NCI-H187 (cell line): ENCODE measurements around the gene GBGT1.

Experiments
- DNase-seq, 2 experiments: peaks; one replicate each; lab custom pipeline; 2025; lab: John Stamatoyannopoulos, UW

Gene GBGT1

DNA sequence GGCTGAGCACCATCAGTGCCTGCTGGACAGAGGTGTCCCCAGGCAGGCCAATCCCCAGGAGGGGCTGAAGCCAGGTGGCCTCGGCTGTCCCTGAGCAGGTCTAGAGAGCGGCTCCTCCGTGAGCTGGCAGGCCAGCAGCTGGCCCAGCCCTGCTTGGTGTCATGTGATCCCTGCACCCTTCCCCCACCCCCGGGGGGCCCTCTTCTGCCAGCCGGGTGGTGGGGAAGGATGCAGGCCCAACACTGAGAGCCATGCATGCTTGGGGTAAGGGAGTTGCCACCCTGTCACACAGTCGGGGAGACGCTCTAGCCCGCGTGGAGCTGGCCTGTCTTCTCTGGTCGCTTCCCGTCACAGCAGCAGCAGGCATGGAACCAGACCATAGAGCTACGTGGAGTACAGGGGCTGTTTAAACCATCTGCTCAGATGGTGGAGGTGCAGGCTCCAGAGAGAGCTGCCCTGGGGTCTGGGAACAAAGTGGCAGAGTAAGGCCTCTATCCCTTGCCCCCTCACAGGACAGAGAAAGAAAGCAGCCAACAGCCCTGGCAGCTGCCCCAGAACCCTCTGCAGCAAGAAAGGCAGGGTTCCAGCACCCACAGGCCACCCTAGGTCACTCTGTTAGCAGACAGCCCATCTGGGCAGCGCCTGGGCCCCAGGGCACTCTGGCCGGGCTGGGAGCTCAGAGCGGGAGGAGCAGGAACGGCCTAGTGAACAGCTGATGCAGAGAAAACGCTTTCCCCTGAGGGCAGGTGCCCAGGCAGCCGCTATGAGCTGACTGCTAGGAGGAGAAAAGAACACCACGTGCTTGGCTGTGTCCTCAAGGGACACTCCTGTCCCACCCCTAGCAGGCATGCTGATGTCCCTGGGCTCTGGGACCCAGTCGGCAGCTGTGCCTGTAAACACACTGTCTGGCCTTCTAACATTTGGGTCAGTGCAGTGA lies 49.5 kb downstream of the GBGT1 start:
- DNase-seq, result no peak

DNA sequence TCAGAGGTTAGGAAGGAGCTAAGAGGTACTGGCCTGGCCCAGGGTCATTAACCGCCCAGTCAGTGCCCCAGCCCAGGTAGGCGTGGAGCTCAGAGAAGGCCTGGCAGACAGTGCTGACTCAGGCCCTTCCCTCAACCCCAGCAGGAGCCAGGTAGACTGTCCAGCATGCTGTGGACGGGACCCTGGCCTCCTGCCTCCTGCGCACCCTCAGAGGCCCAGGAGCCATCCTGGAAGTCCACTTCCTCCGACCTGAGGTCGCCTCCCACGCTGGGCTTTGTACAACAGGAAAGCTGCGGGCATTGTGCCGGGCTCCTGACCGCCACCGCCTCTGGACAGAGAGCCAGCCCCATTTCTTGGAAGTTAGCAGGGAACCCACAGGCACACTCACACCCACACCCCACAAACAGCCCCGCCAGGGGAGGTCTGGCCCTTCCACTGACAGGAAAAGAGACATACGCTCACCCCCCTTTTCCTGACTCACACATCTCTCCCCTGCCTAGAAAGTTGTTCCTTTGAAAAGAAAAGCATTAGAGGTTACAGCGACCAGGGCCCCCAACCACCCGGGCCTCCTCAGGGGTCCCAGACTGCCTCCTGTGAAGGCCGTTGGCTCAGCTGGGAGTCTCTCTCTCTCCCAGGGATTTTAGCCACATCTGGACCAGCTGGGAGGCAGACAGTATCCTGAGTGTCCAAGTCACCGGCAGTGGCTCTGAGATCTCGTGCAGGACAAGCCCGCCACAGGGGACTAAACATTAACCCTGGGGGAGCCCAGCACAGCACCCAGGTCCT lies 50.4 kb downstream of the GBGT1 start:
- DNase-seq, result no peak

DNA sequence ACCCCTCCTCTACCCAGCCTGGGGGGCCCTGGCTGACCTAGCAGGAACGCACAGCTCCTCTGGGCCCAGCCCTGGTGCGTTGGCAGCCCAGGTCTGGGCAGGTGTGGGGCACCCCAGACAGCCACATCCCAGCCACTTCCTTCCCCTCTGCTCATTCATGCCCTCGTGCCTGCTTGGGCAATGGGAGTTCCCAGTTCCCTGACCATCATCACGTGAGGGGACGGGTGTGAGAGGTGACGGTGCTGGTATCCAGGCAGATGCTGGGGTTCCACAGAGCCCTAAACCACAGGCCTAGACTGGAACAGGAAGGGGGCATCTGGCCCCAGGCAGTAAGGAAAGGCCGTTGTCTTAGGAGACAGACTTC lies 51.1 kb downstream of the GBGT1 start:
- no peak for DNase-seq

DNA sequence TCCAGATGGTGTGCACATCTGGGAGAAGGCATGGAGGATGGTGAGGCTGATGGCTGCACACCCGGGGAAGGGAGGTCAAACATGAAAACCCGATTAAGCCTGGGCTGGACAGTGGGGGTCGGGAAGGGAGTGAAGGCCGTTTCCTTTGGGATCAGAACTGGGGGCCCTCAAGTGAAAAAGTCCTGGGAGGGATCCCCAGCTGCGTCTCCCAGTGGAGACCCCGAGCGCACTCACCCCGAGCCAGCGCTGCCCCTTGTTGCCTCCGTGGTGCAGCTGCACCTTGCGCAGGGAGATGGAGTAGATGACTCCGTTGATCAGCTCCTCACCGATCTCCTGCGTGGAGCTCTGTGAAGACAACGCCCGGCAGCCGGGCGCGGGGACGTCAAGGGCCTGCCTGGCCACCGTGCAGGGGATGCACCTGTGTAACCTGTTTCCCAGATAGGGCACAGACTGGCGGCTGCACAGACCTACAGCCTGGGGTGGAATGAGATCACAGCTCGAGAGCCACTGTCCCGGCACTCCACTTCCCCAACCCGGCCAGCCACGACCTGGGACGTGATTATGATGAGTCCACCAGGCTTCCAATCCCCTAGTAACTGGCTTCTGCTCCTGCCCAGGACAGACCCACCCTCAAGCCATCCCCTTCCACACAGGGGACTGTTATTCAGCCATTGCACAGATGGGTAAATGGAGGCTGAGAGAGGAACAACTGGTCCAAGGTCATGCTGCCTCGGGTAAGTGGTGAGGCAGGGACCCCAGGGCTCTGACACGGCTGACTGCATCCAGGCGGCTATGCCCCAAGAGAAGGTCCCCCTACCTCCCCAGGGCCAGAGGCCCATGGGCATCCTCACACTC lies 51.7 kb downstream of the GBGT1 start:
- no peak for DNase-seq

DNA sequence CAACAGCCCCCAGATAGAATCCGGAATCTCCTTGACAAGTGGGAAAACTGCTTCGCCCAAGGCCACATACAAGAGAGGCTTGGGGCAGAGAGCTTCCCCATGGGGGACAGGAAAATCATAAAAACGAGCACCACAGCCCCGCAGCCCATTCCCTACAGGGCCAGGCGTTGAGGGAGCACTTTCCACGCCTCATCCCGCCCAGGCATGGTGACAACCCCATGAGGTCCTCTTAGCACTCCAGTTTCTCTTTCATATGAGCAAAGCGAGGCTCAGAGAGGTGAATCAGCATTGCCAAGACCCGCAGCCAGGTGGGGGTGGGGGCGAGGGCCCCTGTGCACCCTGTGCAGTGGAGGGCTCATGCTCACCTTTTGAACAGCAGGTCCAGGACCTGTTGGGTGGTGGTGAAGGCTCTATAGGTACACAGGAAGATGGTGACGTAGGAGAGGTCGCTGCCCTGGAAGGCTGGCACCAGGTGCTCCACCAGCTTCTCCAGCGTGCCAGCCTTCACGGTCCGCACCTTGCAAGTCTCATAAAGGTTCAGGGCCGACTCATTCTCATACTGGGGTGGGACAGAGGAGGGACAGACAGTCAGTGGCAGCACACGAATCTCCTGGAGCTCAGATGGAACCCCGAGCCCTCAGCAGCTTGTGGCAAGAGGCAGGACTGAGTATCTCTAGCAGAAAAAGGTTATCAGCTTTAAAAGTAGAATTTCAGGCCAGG lies 53.6 kb downstream of the GBGT1 start:
- no peak for DNase-seq

DNA sequence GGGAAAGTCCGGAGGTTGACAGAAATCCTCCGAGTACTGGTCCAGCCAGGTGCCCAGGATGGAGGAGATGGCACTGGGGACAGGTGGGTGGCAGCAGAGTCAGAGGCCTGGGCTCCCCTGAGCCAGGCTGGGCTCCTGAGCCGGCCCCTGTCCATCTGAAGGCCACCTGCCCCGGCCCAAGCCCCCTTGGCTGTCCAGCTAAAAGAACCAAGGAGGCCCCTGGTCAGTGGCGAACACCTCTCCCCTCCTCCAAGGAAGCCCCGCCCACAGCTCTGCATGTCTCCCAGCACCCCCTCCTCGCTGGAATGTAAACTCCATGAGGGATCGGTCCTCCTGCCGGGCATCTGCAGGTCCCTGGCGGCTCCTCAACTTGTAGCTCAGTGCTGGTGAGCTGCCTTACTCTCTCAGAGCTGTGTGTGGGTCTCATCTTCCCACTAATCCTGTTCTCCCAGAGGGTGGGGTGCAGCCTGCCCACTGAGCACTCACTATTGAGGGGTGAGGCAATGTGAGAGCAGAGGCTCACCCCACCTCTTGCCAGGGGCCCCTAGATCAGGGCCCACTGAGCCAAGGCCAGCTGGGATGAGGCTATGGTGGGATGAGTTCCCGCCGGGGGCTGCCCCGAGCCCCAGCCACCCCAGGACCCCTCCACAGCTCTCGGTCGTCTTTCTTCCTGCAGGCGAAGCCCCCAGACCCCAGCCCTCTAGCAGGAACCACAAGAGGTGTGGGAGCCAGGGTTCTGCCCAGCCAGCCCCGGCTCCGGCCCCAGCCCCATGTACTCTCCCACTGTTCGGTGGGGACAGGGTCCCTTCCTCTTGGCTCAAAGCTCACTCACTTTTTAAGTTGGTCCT lies 54.7 kb downstream of the GBGT1 start:
- no peak for DNase-seq

DNA sequence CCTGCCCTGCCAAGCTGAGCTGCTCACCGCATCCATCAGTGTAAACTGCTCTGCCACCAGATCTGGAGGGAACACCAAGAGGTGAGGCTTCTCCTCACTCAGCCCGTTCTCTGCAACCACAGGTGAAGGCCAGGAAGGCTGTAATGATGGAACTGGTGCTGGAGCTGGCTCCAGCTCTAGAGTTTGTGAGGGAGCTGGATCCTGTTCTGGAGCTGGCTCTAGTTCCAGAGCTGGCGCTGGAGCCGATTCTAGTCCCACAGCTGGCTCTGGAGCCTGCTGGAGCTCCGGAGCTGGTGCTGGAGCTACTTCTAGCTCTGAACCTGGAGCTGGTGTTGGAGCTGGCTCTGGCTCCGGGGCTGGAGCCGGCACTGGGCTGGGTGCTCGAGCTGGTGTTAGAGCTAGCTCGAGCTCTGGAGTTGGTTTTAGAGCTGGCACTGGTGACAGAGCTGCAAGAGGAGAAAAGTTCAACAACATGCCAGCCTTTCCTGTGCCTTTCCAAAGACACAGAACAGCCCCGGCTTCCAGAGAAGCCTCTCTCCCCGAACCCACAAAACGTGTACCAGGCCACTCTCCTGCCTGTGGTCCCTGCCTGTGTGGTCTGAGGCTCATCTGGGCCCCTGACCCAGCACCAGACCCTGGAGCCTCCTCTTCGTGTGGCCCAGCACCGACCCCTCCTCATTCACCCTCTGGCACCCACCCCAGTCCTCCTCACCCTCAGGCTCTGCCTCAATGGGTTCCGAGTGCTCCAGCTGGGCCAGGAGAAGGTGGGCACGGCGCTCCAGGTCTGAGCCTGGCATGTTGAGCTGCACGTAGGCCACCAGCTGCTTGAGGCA lies 55.5 kb downstream of the GBGT1 start:
- no peak for DNase-seq

DNA sequence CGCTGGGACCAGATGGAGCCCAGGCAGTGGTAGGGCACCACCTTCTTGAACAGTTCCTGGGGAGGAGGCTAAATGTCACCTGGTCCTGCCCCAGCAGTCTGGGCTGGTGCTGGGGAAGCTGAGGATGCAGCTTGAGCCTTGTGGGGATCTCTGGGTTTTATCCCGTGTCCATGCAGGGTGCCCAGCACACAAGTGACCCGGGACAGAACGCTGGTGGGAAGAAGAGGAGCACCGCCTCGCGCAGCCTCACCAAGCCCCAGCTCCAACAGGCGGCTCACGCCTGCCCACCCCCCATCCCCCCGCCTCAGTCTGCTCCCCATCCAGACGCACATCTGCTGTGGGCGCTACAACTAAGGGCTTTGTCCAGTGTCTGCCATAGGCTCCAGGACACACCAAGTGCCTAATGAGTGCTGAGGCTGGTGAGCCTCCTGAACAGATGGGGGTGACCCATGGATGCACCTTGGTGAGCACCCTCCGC lies 56.4 kb downstream of the GBGT1 start:
- no peak for DNase-seq

DNA sequence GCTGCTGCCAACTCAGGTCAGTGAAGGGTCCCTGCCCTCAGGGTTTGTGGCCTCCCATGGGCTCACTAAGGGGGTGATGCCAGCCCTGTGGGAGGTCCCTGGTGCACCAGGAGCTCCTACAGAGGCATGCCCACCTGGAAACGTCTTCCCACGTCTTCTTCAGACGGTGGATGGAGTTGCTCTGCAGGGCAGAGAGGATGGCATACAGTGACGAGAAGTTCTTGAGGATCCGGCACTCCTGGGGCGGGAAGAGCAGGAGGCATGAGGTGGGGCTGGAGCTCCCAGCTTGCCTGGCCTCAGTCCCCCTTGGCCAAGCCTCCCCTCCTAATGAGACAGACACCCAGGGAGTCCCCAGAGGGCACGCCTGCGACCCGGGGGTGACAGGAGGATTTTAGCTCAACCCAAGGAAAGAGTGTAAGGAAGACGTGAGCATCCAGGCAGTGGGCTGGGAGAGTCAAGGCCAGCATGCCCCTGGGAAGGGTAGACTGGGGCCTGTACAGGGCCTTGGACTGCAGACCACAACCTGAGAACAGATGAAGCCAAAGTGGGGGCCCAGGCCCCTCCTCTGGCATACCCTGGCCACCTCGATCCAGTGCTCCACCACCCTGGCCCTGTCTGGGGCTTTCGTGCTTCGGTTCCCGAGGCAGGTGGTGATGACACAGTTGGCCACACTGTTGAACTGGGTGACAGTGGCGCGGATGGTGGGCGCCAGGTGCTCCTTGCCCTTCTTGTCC lies 57.0 kb downstream of the GBGT1 start:
- no peak for DNase-seq

DNA sequence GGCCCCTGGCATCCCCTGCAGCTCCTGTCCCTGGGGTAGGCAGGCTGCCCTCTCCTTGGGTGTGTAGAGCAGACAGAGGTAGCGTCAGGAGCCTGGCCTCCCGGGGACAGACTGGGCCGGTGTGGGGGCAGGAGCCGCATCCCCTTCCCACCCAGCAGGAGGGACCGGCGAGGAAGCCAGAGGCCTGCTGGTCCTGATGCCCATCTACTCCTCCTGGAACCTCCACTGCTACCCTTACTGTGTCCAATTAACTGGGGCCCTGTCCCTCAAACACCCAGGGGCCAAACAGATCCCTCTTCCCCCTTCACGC lies 58.3 kb downstream of the GBGT1 start:
- DNase-seq, result no peak

DNA sequence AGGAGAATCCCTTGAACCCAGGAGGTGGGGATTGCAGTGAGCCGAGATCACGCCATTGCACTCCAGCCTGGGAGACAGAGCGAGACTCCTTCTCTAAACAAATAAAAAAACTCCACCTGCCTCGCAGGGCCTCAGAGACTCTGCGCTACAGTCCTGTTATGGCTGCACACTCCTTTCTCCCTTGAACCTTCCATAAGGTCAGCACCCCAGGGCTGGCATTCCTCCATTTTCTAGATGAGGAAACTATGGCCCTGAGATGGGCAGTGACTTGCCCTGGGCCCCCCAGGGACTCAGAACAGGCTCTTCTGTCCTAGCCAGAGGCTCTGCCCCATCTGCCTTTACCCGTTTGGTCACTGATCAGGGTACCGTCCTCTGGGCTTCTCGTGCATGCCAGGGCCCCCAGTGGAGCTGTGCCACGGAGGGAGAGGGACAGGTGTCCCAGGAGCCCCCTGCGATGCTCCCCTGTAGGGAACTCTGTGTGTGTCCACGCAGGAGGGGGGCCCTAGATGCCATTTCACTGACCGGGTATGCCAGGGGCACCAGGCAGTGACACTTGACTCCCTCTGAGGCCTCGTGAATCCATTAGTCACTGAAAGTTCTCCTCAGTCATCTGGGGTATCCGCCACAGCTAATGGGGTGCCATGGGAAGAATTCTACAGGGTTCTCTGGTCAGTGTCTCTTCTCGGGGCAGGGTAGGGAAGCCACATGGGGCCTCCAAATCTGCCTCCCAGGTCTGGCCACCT lies 58.8 kb downstream of the GBGT1 start:
- no peak for DNase-seq

DNA sequence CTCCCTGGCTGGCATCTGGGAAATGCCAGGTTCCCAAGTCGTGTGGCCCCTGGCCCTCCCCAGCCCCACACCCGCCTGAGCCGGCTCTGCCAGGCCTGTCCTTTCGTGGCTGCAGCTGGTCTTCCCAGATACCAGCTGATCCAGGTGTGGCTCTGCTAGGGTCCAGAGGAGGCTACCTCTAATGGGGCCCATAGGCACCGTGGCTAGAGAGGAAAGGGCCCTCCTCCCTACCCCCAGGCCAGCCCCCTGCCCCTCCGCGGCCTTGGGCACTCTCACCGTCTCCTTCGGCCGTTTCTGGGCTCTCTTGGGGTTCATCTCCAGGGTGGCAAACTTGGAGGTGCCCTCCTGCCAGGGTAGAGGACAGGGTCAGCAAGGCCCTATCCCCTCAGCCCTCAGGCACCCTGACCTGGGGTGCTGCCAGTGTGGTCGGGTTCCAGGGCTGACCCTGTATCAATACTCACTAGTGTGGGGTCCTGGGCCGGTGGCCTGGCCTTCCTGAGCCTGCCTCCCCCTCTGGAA lies 59.7 kb downstream of the GBGT1 start:
- DNase-seq, result no peak

DNA sequence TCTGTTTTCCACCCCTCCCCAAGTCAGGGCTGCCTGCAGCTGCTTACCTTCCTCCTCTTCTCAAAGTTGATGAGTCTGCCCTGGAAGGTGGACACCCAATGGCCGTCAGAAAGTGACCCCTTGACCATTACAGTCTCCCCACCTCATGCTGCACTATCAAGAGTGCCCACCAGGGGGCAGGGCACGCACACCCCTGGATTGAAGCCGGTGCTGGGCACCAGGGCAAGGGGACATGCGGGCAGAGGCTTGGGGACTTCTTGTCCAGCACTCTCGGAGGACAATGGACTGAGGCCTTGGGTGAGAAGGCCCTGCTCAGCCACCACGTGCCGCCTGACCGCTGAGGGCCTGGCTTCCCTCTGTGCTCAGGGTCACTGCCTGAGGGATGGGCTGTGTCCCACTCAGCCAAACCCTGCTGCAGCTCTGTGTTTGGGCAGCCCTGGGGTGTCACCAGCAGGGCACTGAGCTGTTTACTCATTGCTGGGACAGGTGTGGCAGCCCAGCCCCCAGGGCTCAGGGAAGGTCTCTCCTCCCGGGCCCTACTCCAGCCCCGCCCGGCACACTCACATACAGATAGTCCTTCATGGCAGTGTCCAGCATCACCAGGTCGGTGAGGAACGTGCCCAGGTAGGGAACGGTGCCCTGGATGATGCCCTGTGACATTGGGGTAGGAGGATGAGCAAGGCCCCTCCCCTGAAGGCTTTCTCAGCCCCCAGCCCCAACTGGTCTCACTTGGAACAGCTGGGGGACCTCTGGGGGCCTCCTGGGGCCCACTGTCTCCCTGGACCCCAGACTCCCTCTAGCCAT lies 60.3 kb downstream of the GBGT1 start:
- no peak for DNase-seq
